RWPE1 (cell line): Measurements from ENCODE around the gene FAM13A.

Experiments
- CTCF ChIA-PET: fragments of 350-600 bp; sonication (Branson Sonifier 250); formaldehyde crosslinking; extraction: SDS; loops from one replicate; lab custom pipeline; 2021; lab: Yijun Ruan, JAX
- POLR2A ChIA-PET: fragments of 400-600 bp; formaldehyde crosslinking; extraction: SDS; loops from one replicate; lab custom pipeline; 2020; ENCODE audit warnings: antibody characterized with exemption; ENCODE audit not compliant: low non-redundant PET; lab: Yijun Ruan, JAX
- DNase-seq: peaks from one replicate; pipeline ENCODE4 v3.0.0; 2012; ENCODE audit warnings: low spot score
- H3K27ac ChIP-seq: fragments of 450-650 bp; 2 replicates; pipeline ENCODE4 v1.5.1; 2017
- CTCF ChIP-seq: fragments of 450-650 bp; conservative IDR thresholded peaks from 2 replicates; pipeline ENCODE4 v1.5.1; 2017; ENCODE audit warnings: low read depth, mild to moderate bottlenecking

Gene FAM13A

GRCh38 chr4:88809576-88810219 lies 247.3 kb downstream of the FAM13A start:
- ChIA-PET POLR2A (no interaction called here), CTCF (interaction anchor here (0.6 kb wide), 1 partner anchor 9 kb away, joined by 4 read pairs; no protein-coding TSS in a partner anchor)
- no peak overlapping the region for H3K27ac ChIP-seq
- no peak for TF ChIP-seq CTCF
- DNase-seq = no peak

- ChIA-PET CTCF (interaction anchor here (1.4 kb wide), 1 partner anchor 10 kb away, joined by 6 read pairs; no protein-coding TSS in a partner anchor), POLR2A (no interaction called here)
- TF ChIP-seq CTCF = no peak
- no peak for DNase-seq
- no peak overlapping the region for H3K27ac ChIP-seq
Measured at GRCh38 chr4:88809101-88809500, 247.9 kb downstream of the FAM13A start.

GRCh38 chr4:88807499-88807898 lies 249.5 kb downstream of the FAM13A start:
- POLR2A ChIA-PET = no interaction called here
- DNase-seq = no peak
- CTCF ChIA-PET = no interaction called here
- H3K27ac ChIP-seq = no peak overlapping the region
- no peak for TF ChIP-seq CTCF

- TF ChIP-seq CTCF = no peak
- ChIA-PET CTCF (interaction anchor here (0.7 kb wide), 2 partner anchors 260 to 622 kb away, joined by 3 read pairs; no protein-coding TSS in a partner anchor), POLR2A (no interaction called here)
- peak overlapping the region; percentile 55; the same call in 1 of the 2 replicates for H3K27ac ChIP-seq
- DNase-seq = no peak
Measured at GRCh38 chr4:88804234-88804633, 252.8 kb downstream of the FAM13A start.

- no peak for TF ChIP-seq CTCF
- ChIA-PET CTCF (interaction anchor here (0.7 kb wide), 1 partner anchor 622 kb away, joined by 3 read pairs; no protein-coding TSS in a partner anchor), POLR2A (no interaction called here)
- peak overlapping the region; percentile 55; the same call in 1 of the 2 replicates for H3K27ac ChIP-seq
- DNase-seq = peak; percentile 7
Measured at GRCh38 chr4:88803600-88804096, 253.3 kb downstream of the FAM13A start.

GRCh38 chr4:88802585-88803286 lies 254.2 kb downstream of the FAM13A start:
- no peak for DNase-seq
- TF ChIP-seq CTCF = no peak
- H3K27ac ChIP-seq = no peak overlapping the region
- POLR2A ChIA-PET = no interaction called here
- CTCF ChIA-PET = no interaction called here
